Muscle layer of colon (tissue), 2 donors: ENCODE data around the gene IWS1.
"Not testable (repeated sequence)": the region's sequence is repeated elsewhere in the genome, so short reads cannot be mapped to it uniquely, and the experiment has no call there.

Experiments
- H3K27ac ChIP-seq: one replicate; pipeline ENCODE4 v1.7.0; 2013; ENCODE audit warnings: low read depth, mild to moderate bottlenecking, low read length, moderate library complexity
- H3K27me3 ChIP-seq, 2 donors: one replicate each; pipeline ENCODE4 v1.7.0; 2013; ENCODE audit warnings: low read length in 2 of 2, mild to moderate bottlenecking in 2 of 2; ENCODE audit not compliant: insufficient read depth in 2 of 2, control insufficient read depth in 1 of 2
- H3K36me3 ChIP-seq: one replicate; pipeline ENCODE4 v1.7.0; 2013; ENCODE audit warnings: mild to moderate bottlenecking, low read length; ENCODE audit not compliant: insufficient read depth
- H3K4me1 ChIP-seq: one replicate; pipeline ENCODE4 v1.7.0; 2013; ENCODE audit warnings: mild to moderate bottlenecking, low read length; ENCODE audit not compliant: insufficient read depth
- H3K4me3 ChIP-seq, 2 donors: one replicate each; pipeline ENCODE4 v1.7.0; 2013; ENCODE audit warnings: low read length in 2 of 2, low read depth in 1 of 2, mild to moderate bottlenecking in 1 of 2, moderate library complexity in 1 of 2
- H3K9ac ChIP-seq: one replicate; pipeline ENCODE4 v1.7.0; 2013; ENCODE audit warnings: low read length
- H3K9me3 ChIP-seq: one replicate; pipeline ENCODE4 v1.7.0; 2013; ENCODE audit warnings: mild to moderate bottlenecking, low read length
- donor health status: abdominal sarcoma.
- donor health status: Adenocarcinoma of cecum.

IWS1 gene

DNA sequence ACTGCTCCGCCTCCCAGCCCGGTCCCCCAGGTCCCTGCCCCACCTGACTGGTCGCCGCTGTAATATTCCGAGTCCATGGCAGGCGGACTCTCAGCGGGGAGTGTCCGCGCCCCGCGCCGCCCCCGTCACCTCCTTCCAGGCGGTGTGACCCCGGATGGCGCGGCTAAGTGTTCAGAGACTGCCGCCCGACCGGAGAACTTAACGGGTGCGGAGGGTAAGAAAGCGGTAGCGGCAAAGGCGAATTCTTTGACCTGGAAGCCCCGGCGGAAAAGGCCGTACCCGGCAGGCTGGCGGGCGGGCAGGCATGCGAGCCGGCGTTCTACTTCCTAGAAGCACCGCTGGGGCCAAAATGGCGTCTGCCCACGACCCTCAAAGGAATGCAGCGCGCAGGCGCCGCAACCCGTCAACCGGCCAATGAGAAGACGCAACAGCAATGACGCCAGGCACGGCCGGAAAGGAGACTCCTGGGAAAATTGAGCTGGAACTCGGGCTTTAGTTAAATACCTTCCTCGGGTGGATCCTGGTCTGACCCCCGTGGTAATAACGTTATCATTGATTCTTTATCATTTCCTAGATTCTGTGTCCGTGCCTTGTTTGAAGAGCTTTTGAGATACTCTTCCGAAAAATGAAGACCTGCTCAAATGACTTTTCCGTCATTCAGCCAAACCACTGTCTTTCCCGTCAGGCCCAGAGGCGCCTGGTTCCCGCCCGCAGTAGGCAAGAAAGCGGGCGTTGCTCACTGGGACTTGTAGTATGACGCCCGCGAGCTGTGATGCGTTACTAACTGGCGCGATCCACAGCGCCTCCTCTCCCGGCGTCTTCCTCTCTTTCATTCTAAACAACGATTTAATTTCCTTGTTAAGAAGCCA, at the start of gene IWS1:
Gene IWS1, minus strand, starts transcription at position 358 of the 869 bp plus-strand sequence. Its CDS starts 281 bp downstream, at position 77.
- Histone ChIP-seq H3K4me1 (peaks cover 12% of the 10 kb centered on the region), H3K4me3 (peak within 1 kb of the TSS; percentile 86 to 91), H3K9ac (peak within 1 kb of the TSS; percentile 85), H3K27me3 (no peaks in the 10 kb centered on the region), H3K27ac (peak within 1 kb of the TSS; percentile 96), H3K9me3 (no peaks in the 10 kb centered on the region), H3K36me3 (peaks cover 7% of the 10 kb centered on the region)

DNA sequence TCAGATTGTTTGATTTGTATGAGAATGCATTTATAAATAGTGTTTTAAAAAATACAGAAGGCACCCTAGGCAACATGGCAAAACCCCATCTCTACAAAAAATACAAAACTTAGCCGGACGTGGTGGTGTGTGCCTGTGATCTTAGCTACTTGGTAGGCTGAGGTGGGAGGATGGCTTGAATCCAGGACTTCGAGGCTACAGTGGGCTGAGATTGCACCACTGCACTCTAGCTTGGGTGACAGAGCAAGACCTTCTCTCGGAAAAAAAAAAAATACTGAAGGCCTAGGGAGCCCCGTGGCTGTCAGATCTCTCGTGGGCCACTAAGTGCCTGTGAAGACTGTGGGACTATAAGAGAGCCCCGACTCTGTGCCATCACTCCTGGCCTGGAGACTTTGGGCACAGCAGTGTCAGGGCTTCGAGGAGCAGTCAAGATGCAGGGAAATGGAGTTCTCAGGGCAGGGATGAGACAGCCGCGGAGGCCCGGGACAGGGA, 49.7 kb upstream of the IWS1 start:
- Histone ChIP-seq H3K9me3 (no peaks in the 10 kb centered on the region), H3K9ac (no peak overlapping the region), H3K4me3 (no peak overlapping the region), H3K27ac (no peak overlapping the region), H3K36me3 (no peaks in the 10 kb centered on the region), H3K4me1 (peaks cover 11% of the 10 kb centered on the region), H3K27me3 (no peaks in the 10 kb centered on the region)

DNA sequence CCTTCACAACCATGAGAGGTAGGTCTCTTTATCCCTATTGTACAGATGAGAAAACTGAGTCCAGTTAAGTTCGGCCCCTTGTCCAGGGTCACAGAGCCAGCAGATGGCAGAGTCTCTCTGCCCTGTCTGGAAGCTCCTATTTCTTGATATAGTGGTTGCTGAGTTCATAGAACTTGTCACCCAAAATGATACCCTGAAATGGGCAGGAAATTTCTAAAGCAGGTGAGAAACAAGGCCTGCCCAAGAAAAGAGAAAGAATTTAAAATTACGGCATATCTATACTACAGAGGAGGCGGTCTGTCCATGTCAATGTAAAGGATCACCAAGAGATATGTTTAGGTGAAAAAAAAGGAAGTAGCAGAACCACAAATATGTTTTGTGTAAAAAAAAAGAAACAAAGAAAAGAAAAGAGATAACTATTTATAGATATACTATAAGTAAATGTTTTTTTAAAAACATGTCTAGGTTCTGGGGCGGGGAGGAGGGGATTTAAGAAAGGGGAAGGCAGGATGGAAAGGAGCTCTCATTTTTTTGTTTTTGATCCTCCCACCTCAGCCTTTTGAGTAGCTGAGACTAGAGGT, 49.0 kb upstream of the IWS1 start:
- Histone ChIP-seq H3K27ac (no peak overlapping the region), H3K9me3 (no peaks in the 10 kb centered on the region), H3K9ac (no peak overlapping the region), H3K4me1 (peaks cover 11% of the 10 kb centered on the region), H3K4me3 (no peak overlapping the region), H3K27me3 (no peaks in the 10 kb centered on the region), H3K36me3 (no peaks in the 10 kb centered on the region)

DNA sequence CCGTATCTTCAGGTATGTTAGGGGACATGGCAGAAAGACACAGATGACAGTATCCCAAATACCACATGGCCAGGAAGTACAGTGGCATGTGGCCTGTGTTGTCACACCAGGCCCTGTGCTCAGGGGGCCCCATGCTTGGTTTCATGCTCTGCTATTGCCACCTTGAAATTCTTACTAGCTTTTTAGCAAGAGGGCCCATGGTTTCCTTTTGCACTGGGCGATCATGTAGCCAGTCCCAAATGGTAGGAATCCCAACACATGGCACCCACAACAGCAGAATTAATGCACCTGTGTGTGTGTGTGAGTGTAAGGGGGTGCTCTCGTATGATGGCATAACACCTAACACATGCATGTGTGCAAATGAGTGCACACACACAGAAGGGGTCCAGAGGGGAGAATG, 48.4 kb upstream of the IWS1 start:
- Histone ChIP-seq H3K27ac (no peak overlapping the region), H3K9ac (no peak overlapping the region), H3K9me3 (no peaks in the 10 kb centered on the region), H3K27me3 (no peaks in the 10 kb centered on the region), H3K4me3 (no peak overlapping the region), H3K4me1 (peaks cover 15% of the 10 kb centered on the region), H3K36me3 (no peaks in the 10 kb centered on the region)

DNA sequence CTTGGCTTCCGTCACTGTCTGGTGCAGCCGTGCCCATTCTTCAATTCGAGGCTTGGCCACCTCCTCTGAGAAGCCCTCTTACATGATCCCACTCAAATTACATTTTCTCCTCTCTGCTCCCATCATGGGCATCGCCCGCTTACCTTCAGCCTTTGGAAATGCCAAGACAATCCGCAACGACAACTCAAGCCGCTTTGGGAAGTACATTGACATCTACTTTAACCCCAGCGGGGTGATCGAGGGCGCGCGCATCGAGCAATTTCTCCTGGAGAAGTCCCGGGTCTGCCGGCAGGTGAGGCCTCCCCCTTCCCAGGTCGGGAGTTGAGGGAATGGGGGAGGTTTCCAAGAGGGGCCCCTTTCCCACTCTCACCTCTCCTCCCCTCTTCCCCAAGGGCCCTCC, 47.5 kb upstream of the IWS1 start:
- Histone ChIP-seq H3K4me1 (peaks cover 19% of the 10 kb centered on the region), H3K27me3 (no peaks in the 10 kb centered on the region), H3K9me3 (no peaks in the 10 kb centered on the region), H3K4me3 (no peak overlapping the region), H3K36me3 (no peaks in the 10 kb centered on the region), H3K27ac (no peak overlapping the region), H3K9ac (no peak overlapping the region)

GRCh38 chr2:127573298-127573697, 47.0 kb upstream of the IWS1 start:
- H3K36me3 ChIP-seq: no peaks in the 10 kb centered on the region
- H3K4me1 ChIP-seq: peaks cover 19% of the 10 kb centered on the region
- no peaks in the 10 kb centered on the region for H3K9me3 ChIP-seq
- no peak overlapping the region for H3K27ac ChIP-seq
- no peak overlapping the region for H3K9ac ChIP-seq
- H3K27me3 ChIP-seq: no peaks in the 10 kb centered on the region
- H3K4me3 ChIP-seq: no peak overlapping the region

- Histone ChIP-seq H3K4me1 (peaks cover 19% of the 10 kb centered on the region), H3K36me3 (no peaks in the 10 kb centered on the region), H3K27ac (no peak overlapping the region), H3K4me3 (no peak overlapping the region), H3K9me3 (no peaks in the 10 kb centered on the region), H3K9ac (no peak overlapping the region), H3K27me3 (no peaks in the 10 kb centered on the region)
These were observed 46.6 kb upstream of the IWS1 start for GRCh38 chr2:127572841-127573240.

DNA sequence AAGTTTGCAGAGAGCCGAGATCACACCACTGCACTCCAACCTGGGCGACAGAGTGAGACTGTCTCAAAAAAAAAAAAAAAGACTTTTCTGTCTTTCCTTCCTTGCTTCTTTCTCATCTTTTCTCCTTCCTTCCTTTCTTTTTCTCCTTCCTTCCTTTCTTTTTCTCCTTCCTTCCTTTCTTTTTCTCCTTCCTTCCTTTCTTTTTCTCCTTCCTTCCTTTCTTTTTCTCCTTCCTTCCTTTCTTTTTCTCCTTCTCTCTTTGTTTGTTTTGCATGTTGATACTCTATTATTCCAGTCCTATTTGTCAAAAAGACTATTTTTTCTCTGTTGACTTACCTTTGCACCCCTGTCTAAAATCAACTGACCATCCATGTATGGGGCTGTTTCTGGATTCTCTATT, 46.1 kb upstream of the IWS1 start:
- H3K9ac ChIP-seq, H3K9me3 ChIP-seq, H3K36me3 ChIP-seq, H3K4me3 ChIP-seq, H3K27ac ChIP-seq, H3K27me3 ChIP-seq: not testable (repeated sequence)
- H3K4me1 ChIP-seq: peaks cover 19% of the 10 kb centered on the region

- peaks cover 8% of the 10 kb centered on the region for H3K4me1 ChIP-seq
- H3K36me3 ChIP-seq: no peaks in the 10 kb centered on the region
- H3K27me3 ChIP-seq: no peaks in the 10 kb centered on the region
- H3K9me3 ChIP-seq: no peaks in the 10 kb centered on the region
- no peak overlapping the region for H3K4me3 ChIP-seq
- H3K27ac ChIP-seq: no peak overlapping the region
- H3K9ac ChIP-seq: no peak overlapping the region
These were observed 44.3 kb upstream of the IWS1 start for GRCh38 chr2:127570282-127571250.

GRCh38 chr2:127569666-127570065, 43.4 kb upstream of the IWS1 start:
- H3K9me3 ChIP-seq: no peaks in the 10 kb centered on the region
- H3K36me3 ChIP-seq: no peaks in the 10 kb centered on the region
- no peak overlapping the region for H3K27ac ChIP-seq
- peaks cover 8% of the 10 kb centered on the region for H3K4me1 ChIP-seq
- H3K4me3 ChIP-seq: no peak overlapping the region
- H3K9ac ChIP-seq: no peak overlapping the region
- no peaks in the 10 kb centered on the region for H3K27me3 ChIP-seq

DNA sequence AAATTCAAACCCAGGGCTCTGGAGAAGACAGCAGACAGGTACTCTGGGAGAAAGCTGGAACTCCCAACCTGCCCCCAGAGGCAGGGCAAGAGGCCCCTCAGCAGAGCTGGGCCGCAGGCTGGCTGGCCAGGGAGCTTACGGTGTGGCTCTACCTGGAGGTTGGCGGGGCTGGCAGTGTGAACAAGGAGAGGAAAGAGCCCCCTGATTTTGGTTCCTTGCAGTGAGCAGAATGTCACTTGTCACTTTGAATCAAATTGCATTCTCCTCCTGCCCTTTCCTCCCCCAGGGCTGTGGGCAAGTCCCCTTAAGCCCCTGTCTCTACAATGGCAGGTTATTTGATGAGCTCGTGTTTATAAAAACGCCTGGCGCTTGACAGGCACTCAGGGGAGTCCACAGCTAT, 41.8 kb upstream of the IWS1 start:
- H3K27ac ChIP-seq: no peak overlapping the region
- H3K4me3 ChIP-seq: no peak overlapping the region
- no peak overlapping the region for H3K9ac ChIP-seq
- no peaks in the 10 kb centered on the region for H3K36me3 ChIP-seq
- no peaks in the 10 kb centered on the region for H3K9me3 ChIP-seq
- H3K27me3 ChIP-seq: no peaks in the 10 kb centered on the region
- peaks cover 8% of the 10 kb centered on the region for H3K4me1 ChIP-seq
